H9 (cell line): ENCODE data around the gene PRR23E. TPM values are rescaled to one million over a fixed set of nuclear protein-coding genes. Genes with fewer than 3 reads are reported as not detected.
A peak's percentile ranks its signal among the peaks of the same experiment; 100 is the strongest.

ENCODE experiments used
- DNase-seq: peaks from one replicate; pipeline ENCODE4 v3.0.0-alpha.2; 2017
- H2AFZ ChIP-seq: one replicate; pipeline ENCODE4 v1.6.1; 2013; ENCODE audit warnings: mild to moderate bottlenecking, low read length, control low read depth, moderate library complexity
- H2AK5ac ChIP-seq: 2 replicates; pipeline ENCODE4 v1.6.1; 2013; ENCODE audit warnings: low read length, control low read depth, mixed read lengths; ENCODE audit not compliant: insufficient read length
- H2BK120ac ChIP-seq: one replicate; pipeline ENCODE4 v1.6.1; 2013; ENCODE audit warnings: low read depth, mild to moderate bottlenecking, low read length, control low read depth, inconsistent platforms; ENCODE audit not compliant: poor library complexity, severe bottlenecking
- H2BK12ac ChIP-seq: 2 replicates; pipeline ENCODE4 v1.6.1; 2013; ENCODE audit warnings: low read length, control low read depth, mixed read lengths, low read depth; ENCODE audit not compliant: insufficient read length
- H2BK15ac ChIP-seq: 2 replicates; pipeline ENCODE4 v1.6.1; 2013; ENCODE audit warnings: low read depth, low read length, control low read depth
- H2BK20ac ChIP-seq: one replicate; pipeline ENCODE4 v1.6.1; 2013; ENCODE audit warnings: low read depth, mild to moderate bottlenecking, low read length, control low read depth, inconsistent platforms; ENCODE audit not compliant: poor library complexity, severe bottlenecking
- H2BK5ac ChIP-seq: 2 replicates; pipeline ENCODE4 v1.6.1; 2013; ENCODE audit warnings: low read length, control low read depth, mixed read lengths; ENCODE audit not compliant: insufficient read length
- H3K14ac ChIP-seq: 2 replicates; pipeline ENCODE4 v1.6.1; 2013; ENCODE audit warnings: low read length, control low read depth; ENCODE audit not compliant: insufficient read depth
- H3K18ac ChIP-seq: 2 replicates; pipeline ENCODE4 v1.6.1; 2013; ENCODE audit warnings: low read depth, mild to moderate bottlenecking, mixed read lengths, low read length, control low read depth; ENCODE audit not compliant: insufficient read length
- H3K23ac ChIP-seq: 2 replicates; pipeline ENCODE4 v1.6.1; 2013; ENCODE audit warnings: low read length, control low read depth, mixed read lengths, low read depth; ENCODE audit not compliant: insufficient read length
- H3K23me2 ChIP-seq: 2 replicates; pipeline ENCODE4 v1.6.1; 2013; ENCODE audit warnings: low read depth, mild to moderate bottlenecking, mixed read lengths, low read length, control low read depth; ENCODE audit not compliant: insufficient read length, poor library complexity, severe bottlenecking
- H3K27ac ChIP-seq: 2 replicates; pipeline ENCODE4 v1.5.1; 2013; ENCODE audit warnings: low read length, control low read depth, mixed read lengths, low read depth; ENCODE audit not compliant: insufficient read length
- H3K27me3 ChIP-seq: 2 replicates; pipeline ENCODE4 v1.6.1; 2013; ENCODE audit warnings: low read length, control low read depth, inconsistent platforms; ENCODE audit not compliant: insufficient read depth
- H3K4ac ChIP-seq: 2 replicates; pipeline ENCODE4 v1.6.1; 2013; ENCODE audit warnings: low read depth, mild to moderate bottlenecking, control low read depth, inconsistent platforms, low read length, moderate library complexity
- H3K4me1 ChIP-seq: 2 replicates; pipeline ENCODE4 v1.6.1; 2013; ENCODE audit warnings: low read length, control low read depth, inconsistent platforms; ENCODE audit not compliant: insufficient read depth
- H3K4me2 ChIP-seq: 2 replicates; pipeline ENCODE4 v1.6.1; 2013; ENCODE audit warnings: low read length, control low read depth, mixed read lengths; ENCODE audit not compliant: insufficient read length, insufficient read depth
- H3K56ac ChIP-seq: 2 replicates; pipeline ENCODE4 v1.6.1; 2013; ENCODE audit warnings: low read depth, mild to moderate bottlenecking, mixed read lengths, low read length, control low read depth; ENCODE audit not compliant: insufficient read length
- H3K79me1 ChIP-seq: 2 replicates; pipeline ENCODE4 v1.6.1; 2013; ENCODE audit warnings: low read depth, mild to moderate bottlenecking, moderate library complexity, low read length, control low read depth, inconsistent platforms; ENCODE audit not compliant: insufficient read depth, poor library complexity, severe bottlenecking
- H3K79me2 ChIP-seq: 2 replicates; pipeline ENCODE4 v1.6.1; 2013; ENCODE audit warnings: low read length, control low read depth, inconsistent platforms; ENCODE audit not compliant: insufficient read depth
- H3K9ac ChIP-seq: 2 replicates; pipeline ENCODE4 v1.6.1; 2013; ENCODE audit warnings: low read length, control low read depth, mixed read lengths; ENCODE audit not compliant: insufficient read length; ENCODE audit errors: extremely low read depth
- H3K9me3 ChIP-seq: one replicate; pipeline ENCODE4 v1.6.1; 2013; ENCODE audit warnings: low read depth, low read length, inconsistent platforms; ENCODE audit not compliant: control insufficient read depth
- H3T11ph ChIP-seq: one replicate; pipeline ENCODE4 v1.6.1; 2013; ENCODE audit warnings: mild to moderate bottlenecking, low read length, control low read depth, inconsistent platforms
- H4K20me1 ChIP-seq: one replicate; pipeline ENCODE4 v1.6.1; 2013; ENCODE audit not compliant: control insufficient read depth, insufficient read length, insufficient read depth
- H4K5ac ChIP-seq: 2 replicates; pipeline ENCODE4 v1.6.1; 2013; ENCODE audit warnings: low read depth, mild to moderate bottlenecking, mixed read lengths, low read length, control low read depth; ENCODE audit not compliant: insufficient read length
- H4K8ac ChIP-seq: replicated peaks from 2 replicates; pipeline ENCODE4 v1.6.1; 2013; ENCODE audit warnings: low read length, control low read depth, mixed read lengths, low read depth; ENCODE audit not compliant: insufficient read length
- H4K91ac ChIP-seq: 2 replicates; pipeline ENCODE4 v1.6.1; 2013; ENCODE audit warnings: low read depth, mild to moderate bottlenecking, moderate library complexity, mixed read lengths, low read length, control low read depth; ENCODE audit not compliant: insufficient read length
- H3K27ac Mint-ChIP-seq, 3 experiments: 2 replicates in 2 of 3; 3 replicates in 1 of 3; pipeline ENCODE4 v1.8.0; 2020 to 2021; ENCODE audit warnings: mixed read lengths in 3 of 3, mild to moderate bottlenecking in 1 of 3, moderate library complexity in 1 of 3
- H3K27me3 Mint-ChIP-seq: 2 replicates; pipeline ENCODE4 v1.8.0; 2021; ENCODE audit warnings: low read depth, mild to moderate bottlenecking, moderate library complexity, mixed read lengths
- H3K36me3 Mint-ChIP-seq, 3 experiments: 2 replicates in 2 of 3; 3 replicates in 1 of 3; pipeline ENCODE4 v1.8.0; 2020 to 2021; ENCODE audit warnings: low read depth in 3 of 3, mixed read lengths in 3 of 3; ENCODE audit not compliant: insufficient read depth in 1 of 3
- H3K4me1 Mint-ChIP-seq, 2 experiments: 2 replicates each; pipeline ENCODE4 v1.8.0; 2020; ENCODE audit warnings: mixed read lengths in 2 of 2
- H3K4me3 Mint-ChIP-seq, 2 experiments: 2 replicates in 1 of 2; 3 replicates in 1 of 2; pipeline ENCODE4 v1.8.0; 2020 to 2021; ENCODE audit warnings: mild to moderate bottlenecking in 2 of 2, mixed read lengths in 2 of 2, moderate library complexity in 1 of 2
- H3K9me3 Mint-ChIP-seq, 2 experiments: 2 replicates in 1 of 2; 3 replicates in 1 of 2; pipeline ENCODE4 v1.8.0; 2020; ENCODE audit warnings: mild to moderate bottlenecking in 2 of 2, mixed read lengths in 2 of 2, moderate library complexity in 1 of 2
- WGBS: extraction: QIAGEN DNeasy Blood & Tissue Kit; methylation state at CpG from one replicate; pipeline ENCODE4 v1.1.7; 2013; ENCODE audit warnings: missing lambda C conversion rate, low lambda C conversion rate, mixed read lengths; ENCODE audit not compliant: insufficient read length; ENCODE audit errors: extremely low coverage; 5-methylcytosine and 5-hydroxymethylcytosine counted together
- total RNA-seq: library from RNA; stranded (reverse); gene quantifications from 2 replicates; pipeline ENCODE4 v1.2.1, GENCODE V29; 2021
- TF ChIP-seq, protein P1 (sequence below): fragments of 200-600 bp; sonication (generic); conservative IDR thresholded peaks from 3 replicates; pipeline ENCODE4 v1.8.0; 2021; ENCODE audit warnings: antibody characterized with exemption, mild to moderate bottlenecking

Gene PRR23E
- total RNA-seq, 1 experiment from 2014 or later = not detected

DNA sequence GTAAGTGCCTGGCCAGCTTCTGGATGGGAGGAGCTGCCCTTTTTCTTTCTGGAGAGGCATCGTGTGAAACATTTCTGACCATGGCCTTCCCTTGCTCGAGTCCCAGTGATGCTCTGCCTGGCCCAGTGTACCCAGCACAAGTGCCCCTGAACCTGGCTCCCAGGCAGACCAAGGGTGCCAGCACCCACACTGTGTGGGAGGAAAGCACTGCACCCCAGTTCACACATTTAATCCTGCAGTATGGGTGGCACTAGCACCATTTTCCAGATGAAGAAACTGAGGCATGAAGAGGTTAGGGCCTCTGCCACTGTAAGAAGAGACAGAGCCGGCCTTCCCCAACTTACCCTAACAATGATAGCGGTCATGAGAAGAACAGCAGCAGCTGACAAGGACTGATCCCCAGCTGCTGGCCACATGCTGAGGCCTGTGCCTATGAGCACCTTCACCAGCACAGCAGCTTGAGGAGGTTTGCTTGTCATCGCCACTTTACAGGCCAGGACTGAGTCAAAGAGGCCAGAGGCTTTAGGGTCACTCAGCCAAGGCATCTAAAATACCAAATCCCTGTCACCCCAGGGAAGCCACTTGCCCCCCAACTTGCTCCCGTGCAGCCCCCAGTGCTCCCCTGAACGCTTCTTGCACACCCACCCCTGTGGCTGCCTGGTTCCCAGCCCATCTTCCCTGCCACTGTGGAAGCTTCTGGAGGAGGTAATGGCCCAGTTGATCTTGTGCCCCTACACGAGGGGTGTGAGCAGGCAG, 15.0 kb downstream of the PRR23E start:
- H3K4ac ChIP-seq = no peak overlapping the region
- H3K27me3 ChIP-seq = no peaks in the 10 kb centered on the region
- H4K91ac ChIP-seq = no peak overlapping the region
- no peak overlapping the region for H3K9ac ChIP-seq
- no peak overlapping the region for H3T11ph ChIP-seq
- Mint-ChIP-seq H3K36me3 (no peaks in the 10 kb centered on the region), H3K27me3 (peaks cover 9% of the 10 kb centered on the region), H3K9me3 (peaks cover under 1 to 2% of the 10 kb centered on the region in 2 experiments; a peak in 4 of 5 replicates), H3K27ac (no peak overlapping the region; a peak in 1 of 7 replicates), H3K4me3 (peak overlapping the region in 1 of 2 experiments; percentile 7; a peak in 1 of 5 replicates), H3K4me1 (peaks cover 10 to 14% of the 10 kb centered on the region in 2 experiments)
- H3K27ac ChIP-seq = no peak overlapping the region
- no peak overlapping the region for H3K23ac ChIP-seq
- H2BK12ac ChIP-seq = no peak overlapping the region
- H4K20me1 ChIP-seq = no peaks in the 10 kb centered on the region
- no peak overlapping the region for H2BK15ac ChIP-seq
- TF ChIP-seq, protein P1, sequence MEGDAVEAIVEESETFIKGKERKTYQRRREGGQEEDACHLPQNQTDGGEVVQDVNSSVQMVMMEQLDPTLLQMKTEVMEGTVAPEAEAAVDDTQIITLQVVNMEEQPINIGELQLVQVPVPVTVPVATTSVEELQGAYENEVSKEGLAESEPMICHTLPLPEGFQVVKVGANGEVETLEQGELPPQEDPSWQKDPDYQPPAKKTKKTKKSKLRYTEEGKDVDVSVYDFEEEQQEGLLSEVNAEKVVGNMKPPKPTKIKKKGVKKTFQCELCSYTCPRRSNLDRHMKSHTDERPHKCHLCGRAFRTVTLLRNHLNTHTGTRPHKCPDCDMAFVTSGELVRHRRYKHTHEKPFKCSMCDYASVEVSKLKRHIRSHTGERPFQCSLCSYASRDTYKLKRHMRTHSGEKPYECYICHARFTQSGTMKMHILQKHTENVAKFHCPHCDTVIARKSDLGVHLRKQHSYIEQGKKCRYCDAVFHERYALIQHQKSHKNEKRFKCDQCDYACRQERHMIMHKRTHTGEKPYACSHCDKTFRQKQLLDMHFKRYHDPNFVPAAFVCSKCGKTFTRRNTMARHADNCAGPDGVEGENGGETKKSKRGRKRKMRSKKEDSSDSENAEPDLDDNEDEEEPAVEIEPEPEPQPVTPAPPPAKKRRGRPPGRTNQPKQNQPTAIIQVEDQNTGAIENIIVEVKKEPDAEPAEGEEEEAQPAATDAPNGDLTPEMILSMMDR = no peak
- H2BK5ac ChIP-seq = no peak overlapping the region
- no peak overlapping the region for H2BK120ac ChIP-seq
- peak; percentile 15 for DNase-seq
- no peak overlapping the region for H3K18ac ChIP-seq
- H2BK20ac ChIP-seq = no peak overlapping the region
- H3K9me3 ChIP-seq = no peaks in the 10 kb centered on the region
- H3K23me2 ChIP-seq = no peaks in the 10 kb centered on the region
- no peak overlapping the region for H4K8ac ChIP-seq
- H2AK5ac ChIP-seq = no peak overlapping the region
- no peak overlapping the region for H3K4me2 ChIP-seq
- no peak overlapping the region for H2AFZ ChIP-seq
- no peaks in the 10 kb centered on the region for H3K4me1 ChIP-seq
- no peak overlapping the region for H3K56ac ChIP-seq
- WGBS = no CpG with 5 or more reads among the region's 8 CpGs
- H3K79me1 ChIP-seq = no peaks in the 10 kb centered on the region
- no peak overlapping the region for H3K14ac ChIP-seq
- H4K5ac ChIP-seq = no peak overlapping the region
- no peaks in the 10 kb centered on the region for H3K79me2 ChIP-seq
